Activated naive CD8-positive, alpha-beta T cell treated with anti-CD3 and anti-CD28 coated beads, Interleukin-2, amount 10 ng/mL, durations not matched to agents 7 days and 5 days (primary cell): ENCODE results near the gene FHL2. TPM values are rescaled to one million over a fixed set of nuclear protein-coding genes. Genes with fewer than 3 reads are reported as not detected.

Experiments used
- ATAC-seq: fragments of 150-1000 bp; cut with Tn5 transposase; one replicate; pipeline ENCODE4 v1.10.0; 2021; ENCODE audit warnings: low read depth, moderate library complexity
- POLR2A ChIA-PET: fragments of 350-600 bp; sonication (Branson Sonifier 250); formaldehyde crosslinking; loops from one replicate; lab custom pipeline; 2021; ENCODE audit warnings: antibody characterized with exemption; lab: Charles Lee
- DNase-seq: peaks from one replicate; pipeline ENCODE4 v3.0.0; 2021
- H3K27ac Mint-ChIP-seq: one replicate; pipeline ENCODE4 v1.8.0; 2022; ENCODE audit warnings: mild to moderate bottlenecking, mixed read lengths
- H3K27me3 Mint-ChIP-seq: one replicate; pipeline ENCODE4 v1.8.0; 2022; ENCODE audit warnings: mild to moderate bottlenecking, moderate library complexity, mixed read lengths
- H3K36me3 Mint-ChIP-seq: one replicate; pipeline ENCODE4 v1.8.0; 2021; ENCODE audit warnings: mild to moderate bottlenecking, mixed read lengths
- H3K4me1 Mint-ChIP-seq: one replicate; pipeline ENCODE4 v1.8.0; 2021; ENCODE audit warnings: mixed read lengths
- H3K4me3 Mint-ChIP-seq: one replicate; pipeline ENCODE4 v1.8.0; 2022; ENCODE audit warnings: mild to moderate bottlenecking, moderate library complexity, mixed read lengths
- H3K9me3 Mint-ChIP-seq: one replicate; pipeline ENCODE4 v1.8.0; 2021; ENCODE audit warnings: mixed read lengths
- total RNA-seq, 2 experiments: library from RNA; stranded (reverse); gene quantifications; one replicate each; pipeline ENCODE4 v1.2.3, GENCODE V29; 2021

Gene FHL2
- total RNA-seq, result 1 to 10 TPM in 1 of 2 experiments, under 1 TPM in 1; 0.80 to 1.1 TPM

DNA sequence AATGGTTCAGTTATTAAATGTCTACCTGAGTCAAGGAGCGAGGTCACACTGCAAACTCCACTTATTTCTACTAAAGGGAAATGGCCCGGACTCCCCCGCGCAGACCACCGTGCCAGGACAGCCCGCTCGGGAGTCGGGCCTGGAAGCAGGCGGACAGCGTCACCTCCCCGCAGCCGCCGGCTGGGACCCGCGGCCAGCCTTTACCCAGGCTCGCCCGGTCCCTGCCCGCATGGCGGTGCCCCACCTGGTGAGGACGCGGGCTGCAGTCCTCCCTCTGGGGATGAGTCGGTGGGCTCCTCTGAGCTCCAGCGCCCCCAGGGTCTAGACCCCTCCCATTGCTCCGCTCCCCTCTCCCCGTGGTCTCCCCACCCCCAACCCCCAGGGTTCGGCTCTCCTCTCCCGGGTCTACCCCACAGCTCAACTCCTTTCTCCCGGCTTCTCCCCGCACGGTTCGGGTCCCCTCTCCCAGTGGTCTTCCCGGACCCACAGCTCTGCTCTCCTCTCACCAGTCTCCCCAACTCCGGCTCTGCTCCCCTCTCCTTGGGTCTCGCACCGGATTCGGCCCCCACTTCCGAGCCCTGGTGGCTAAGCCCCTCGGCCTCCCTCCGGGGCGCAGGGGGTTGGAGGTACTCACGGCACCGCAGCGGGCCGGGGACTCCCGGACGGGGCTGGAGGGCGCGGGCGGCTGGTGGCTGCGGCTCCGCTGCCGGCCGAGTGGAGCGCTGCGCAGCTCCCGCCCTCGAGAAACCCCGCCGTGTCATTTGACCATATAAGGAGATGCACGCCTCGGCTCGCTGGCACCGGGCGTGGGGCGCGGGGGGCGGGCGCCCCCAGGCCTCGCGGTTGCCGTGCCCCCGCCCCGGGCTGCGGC is at the start of gene FHL2:
TSS of gene FHL2 (minus strand) at position 716 of the 871 bp plus-strand sequence. CDS start 12,535 bp downstream, outside the sequence.
- POLR2A ChIA-PET, result no interaction called here

DNA sequence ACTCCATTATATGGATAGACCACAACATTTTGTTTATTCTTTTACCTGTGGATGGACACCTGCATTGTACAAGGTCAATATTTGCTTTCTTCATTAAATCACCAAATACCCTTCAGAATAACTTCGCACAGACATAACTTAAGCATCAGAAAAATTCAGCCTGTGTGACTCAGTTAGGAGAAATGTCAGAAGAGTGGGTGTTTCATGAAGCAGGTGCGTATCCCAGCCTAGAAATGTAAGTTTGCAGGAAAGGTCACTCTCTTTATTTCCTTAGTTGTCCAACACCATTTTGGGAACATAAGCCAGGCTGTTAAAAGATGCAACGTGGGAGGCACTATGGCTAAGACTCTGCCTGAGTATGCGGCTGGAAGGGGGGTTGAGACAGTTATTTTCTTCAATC is 48.6 kb upstream of the FHL2 start:
- Mint-ChIP-seq H3K4me1 (no peaks in the 10 kb centered on the region), H3K36me3 (no peaks in the 10 kb centered on the region), H3K27me3 (peaks cover 27% of the 10 kb centered on the region), H3K27ac (no peak overlapping the region), H3K9me3 (no peaks in the 10 kb centered on the region), H3K4me3 (no peak overlapping the region)
- no peak for DNase-seq
- no peak for ATAC-seq
- POLR2A ChIA-PET, result no interaction called here

More for the DNA sequence above, at the start of gene FHL2:
- peak; percentile 98 for ATAC-seq
- Mint-ChIP-seq H3K4me1 (peaks cover 2% of the 10 kb centered on the region), H3K27me3 (peaks cover 39% of the 10 kb centered on the region), H3K4me3 (peak within 1 kb of the TSS; percentile 77), H3K9me3 (no peaks in the 10 kb centered on the region), H3K36me3 (no peaks in the 10 kb centered on the region), H3K27ac (peak within 1 kb of the TSS; percentile 19)
- peak; percentile 79 for DNase-seq

DNA sequence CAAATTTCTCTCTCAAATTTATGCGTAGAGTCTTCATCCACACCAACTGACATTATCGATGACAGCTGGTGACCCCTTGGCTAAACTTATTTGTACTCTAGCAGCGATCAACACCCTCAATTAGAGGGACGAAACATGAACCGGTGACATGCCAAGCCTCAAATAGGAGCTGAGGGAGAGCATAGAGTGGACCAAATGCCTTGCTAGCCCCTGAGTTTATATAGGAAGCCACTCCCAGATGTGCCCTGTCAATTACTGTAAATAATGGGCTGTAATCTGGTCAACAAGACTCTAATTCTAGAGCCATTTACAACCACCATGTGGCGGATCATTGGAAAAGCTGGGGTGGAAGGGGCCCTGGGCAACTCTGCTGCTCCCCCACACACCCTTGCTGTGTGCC is 47.6 kb upstream of the FHL2 start:
- no peak for DNase-seq
- Mint-ChIP-seq H3K27me3 (peaks cover 26% of the 10 kb centered on the region), H3K36me3 (no peaks in the 10 kb centered on the region), H3K4me3 (no peak overlapping the region), H3K27ac (no peak overlapping the region), H3K9me3 (no peaks in the 10 kb centered on the region), H3K4me1 (no peaks in the 10 kb centered on the region)
- POLR2A ChIA-PET, result no interaction called here
- no peak for ATAC-seq

DNA sequence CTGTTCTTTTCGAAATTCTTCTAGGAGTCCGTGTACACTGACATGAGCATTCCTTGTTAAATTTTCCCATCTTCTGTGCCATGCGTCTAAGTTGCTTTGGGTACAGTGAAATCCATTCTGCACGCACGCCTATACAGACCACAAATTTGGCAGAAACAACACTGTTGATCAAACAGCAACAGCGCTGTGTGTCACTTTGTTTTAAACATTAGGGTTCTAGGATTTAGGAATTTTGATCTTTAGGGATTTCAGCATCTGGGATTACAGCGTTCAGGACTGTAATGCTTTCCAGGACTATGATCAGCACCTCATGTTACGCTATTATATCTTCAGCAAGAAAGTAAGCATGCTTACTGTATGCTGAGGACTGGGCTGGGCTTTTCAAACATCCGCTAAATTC is 47.1 kb upstream of the FHL2 start:
- H3K4me1 Mint-ChIP-seq, result no peaks in the 10 kb centered on the region
- H3K4me3 Mint-ChIP-seq, result no peak overlapping the region
- DNase-seq (no peak), ATAC-seq (no peak)
- H3K36me3 Mint-ChIP-seq, result no peaks in the 10 kb centered on the region
- H3K27me3 Mint-ChIP-seq, result peaks cover 29% of the 10 kb centered on the region
- POLR2A ChIA-PET, result no interaction called here
- no peaks in the 10 kb centered on the region for H3K9me3 Mint-ChIP-seq
- no peak overlapping the region for H3K27ac Mint-ChIP-seq

GRCh38 chr2:105445498-105445897 is 46.6 kb upstream of the FHL2 start:
- no peaks in the 10 kb centered on the region for H3K4me1 Mint-ChIP-seq
- ATAC-seq (no peak), DNase-seq (no peak)
- peaks cover 30% of the 10 kb centered on the region for H3K27me3 Mint-ChIP-seq
- no peaks in the 10 kb centered on the region for H3K36me3 Mint-ChIP-seq
- H3K9me3 Mint-ChIP-seq, result no peaks in the 10 kb centered on the region
- H3K27ac Mint-ChIP-seq, result no peak overlapping the region
- H3K4me3 Mint-ChIP-seq, result no peak overlapping the region
- POLR2A ChIA-PET, result no interaction called here

GRCh38 chr2:105443617-105444598 is 45.1 kb upstream of the FHL2 start:
- Mint-ChIP-seq H3K9me3 (no peaks in the 10 kb centered on the region), H3K27ac (no peak overlapping the region), H3K36me3 (no peaks in the 10 kb centered on the region), H3K27me3 (peaks cover 24% of the 10 kb centered on the region), H3K4me1 (no peaks in the 10 kb centered on the region), H3K4me3 (no peak overlapping the region)
- ATAC-seq (no peak), DNase-seq (no peak)
- POLR2A ChIA-PET, result no interaction called here

GRCh38 chr2:105442721-105443120 is 43.9 kb upstream of the FHL2 start:
- ATAC-seq (no peak), DNase-seq (no peak)
- H3K27me3 Mint-ChIP-seq, result peaks cover 22% of the 10 kb centered on the region
- H3K36me3 Mint-ChIP-seq, result no peaks in the 10 kb centered on the region
- H3K4me1 Mint-ChIP-seq, result no peaks in the 10 kb centered on the region
- no peak overlapping the region for H3K27ac Mint-ChIP-seq
- H3K9me3 Mint-ChIP-seq, result no peaks in the 10 kb centered on the region
- no peak overlapping the region for H3K4me3 Mint-ChIP-seq
- POLR2A ChIA-PET, result no interaction called here

- Mint-ChIP-seq H3K4me3 (no peak overlapping the region), H3K36me3 (no peaks in the 10 kb centered on the region), H3K9me3 (no peaks in the 10 kb centered on the region), H3K27me3 (peaks cover 16% of the 10 kb centered on the region), H3K27ac (no peak overlapping the region), H3K4me1 (no peaks in the 10 kb centered on the region)
- POLR2A ChIA-PET, result no interaction called here
- ATAC-seq (no peak), DNase-seq (no peak)
Observed at GRCh38 chr2:105442056-105442455, 43.2 kb upstream of the FHL2 start.

- no peaks in the 10 kb centered on the region for H3K9me3 Mint-ChIP-seq
- H3K4me3 Mint-ChIP-seq, result no peak overlapping the region
- H3K36me3 Mint-ChIP-seq, result no peaks in the 10 kb centered on the region
- H3K27me3 Mint-ChIP-seq, result peaks cover 20% of the 10 kb centered on the region
- POLR2A ChIA-PET, result no interaction called here
- ATAC-seq (no peak), DNase-seq (no peak)
- H3K4me1 Mint-ChIP-seq, result no peaks in the 10 kb centered on the region
- H3K27ac Mint-ChIP-seq, result no peak overlapping the region
Observed at GRCh38 chr2:105439141-105439540, 40.3 kb upstream of the FHL2 start.

DNA sequence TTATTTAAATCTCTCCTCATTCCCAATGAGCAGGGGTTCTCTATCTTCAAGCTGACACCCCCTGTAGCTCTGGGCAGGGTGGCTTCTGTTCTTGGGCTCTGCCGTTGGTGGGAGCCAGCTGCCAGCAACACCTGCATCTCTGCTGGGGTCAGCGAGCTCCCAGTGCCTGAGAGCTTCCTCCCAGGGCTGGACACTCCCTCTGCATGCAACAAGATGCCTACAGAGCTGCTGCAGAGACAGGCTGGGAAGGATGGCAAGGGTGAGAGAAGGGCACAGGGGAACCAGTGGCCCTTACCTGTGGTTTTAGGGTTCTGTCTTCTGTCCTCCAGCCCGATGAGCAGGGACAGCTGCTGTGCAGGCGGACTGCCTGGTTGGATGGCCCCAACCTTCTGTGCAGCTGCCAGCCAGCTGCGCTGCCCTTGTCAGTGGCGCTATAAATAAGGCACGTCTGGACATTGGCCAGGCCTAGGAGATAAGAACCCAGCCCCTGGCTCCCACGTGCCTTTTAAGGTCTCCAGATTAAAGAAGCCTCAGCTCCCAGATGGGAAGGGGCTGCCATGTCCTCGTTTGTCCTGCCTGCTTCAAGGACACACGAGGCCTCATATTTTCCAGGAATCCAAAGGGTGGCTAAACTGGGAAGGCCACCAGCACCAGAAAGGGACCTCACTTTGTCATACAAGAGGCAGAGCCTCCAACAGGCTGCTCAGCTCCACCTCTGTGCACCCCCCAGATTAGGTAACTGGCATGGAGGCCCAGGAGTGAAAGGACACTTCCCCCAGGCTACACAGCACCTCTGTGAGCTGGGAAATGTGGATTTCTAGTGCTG is 39.5 kb upstream of the FHL2 start:
- no peak for DNase-seq
- Mint-ChIP-seq H3K9me3 (no peaks in the 10 kb centered on the region), H3K36me3 (no peaks in the 10 kb centered on the region), H3K27me3 (peaks cover 23% of the 10 kb centered on the region), H3K27ac (no peak overlapping the region), H3K4me1 (no peaks in the 10 kb centered on the region), H3K4me3 (no peak overlapping the region)
- ATAC-seq, result no peak
- POLR2A ChIA-PET, result no interaction called here

DNA sequence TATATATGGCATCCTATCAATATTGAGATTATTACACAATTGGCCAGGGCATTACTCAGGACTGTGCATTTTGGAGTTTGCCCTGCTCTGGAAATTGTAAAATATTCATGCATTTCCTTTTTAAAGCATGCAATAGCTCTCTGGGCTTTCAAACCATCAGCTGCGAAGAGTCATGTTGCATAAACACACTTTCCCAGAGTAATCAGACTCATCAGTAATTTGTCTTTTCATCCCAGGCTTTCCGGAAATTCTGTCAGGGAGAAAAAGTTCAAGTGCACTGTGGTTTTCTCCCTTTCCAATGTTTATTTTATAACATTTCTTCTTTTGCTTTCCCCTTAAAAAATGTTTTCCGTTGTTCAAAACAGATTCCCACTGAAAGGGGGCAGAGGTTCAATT is 38.9 kb upstream of the FHL2 start:
- ATAC-seq (no peak), DNase-seq (no peak)
- H3K27me3 Mint-ChIP-seq, result peaks cover 23% of the 10 kb centered on the region
- no peak overlapping the region for H3K4me3 Mint-ChIP-seq
- H3K36me3 Mint-ChIP-seq, result no peaks in the 10 kb centered on the region
- no peaks in the 10 kb centered on the region for H3K4me1 Mint-ChIP-seq
- POLR2A ChIA-PET, result no interaction called here
- no peaks in the 10 kb centered on the region for H3K9me3 Mint-ChIP-seq
- H3K27ac Mint-ChIP-seq, result no peak overlapping the region

- POLR2A ChIA-PET, result no interaction called here
- no peaks in the 10 kb centered on the region for H3K36me3 Mint-ChIP-seq
- H3K4me3 Mint-ChIP-seq, result no peak overlapping the region
- H3K4me1 Mint-ChIP-seq, result peaks cover 2% of the 10 kb centered on the region
- ATAC-seq (no peak), DNase-seq (no peak)
- H3K27me3 Mint-ChIP-seq, result peaks cover 24% of the 10 kb centered on the region
- no peak overlapping the region for H3K27ac Mint-ChIP-seq
- H3K9me3 Mint-ChIP-seq, result no peaks in the 10 kb centered on the region
Observed at GRCh38 chr2:105432749-105433148, 33.9 kb upstream of the FHL2 start.

DNA sequence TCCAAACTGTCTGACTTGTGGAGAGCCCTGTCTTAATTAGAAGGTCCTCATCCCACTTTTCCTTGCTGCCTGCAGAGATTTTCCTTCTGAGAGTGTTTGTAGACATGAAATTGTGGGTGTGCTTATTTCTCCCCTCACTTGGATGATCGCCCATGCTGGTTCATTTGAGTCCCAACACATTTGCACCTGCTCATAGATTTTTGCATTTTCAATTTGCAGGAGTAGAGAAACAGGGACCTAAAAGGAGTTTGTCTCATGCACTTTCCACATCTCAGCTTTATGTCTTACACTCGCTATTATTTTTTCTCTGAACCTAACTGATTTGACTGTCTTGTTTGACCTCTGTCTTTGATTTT is 33.2 kb upstream of the FHL2 start:
- no peak overlapping the region for H3K27ac Mint-ChIP-seq
- no peaks in the 10 kb centered on the region for H3K9me3 Mint-ChIP-seq
- ATAC-seq (no peak), DNase-seq (no peak)
- peaks cover 24% of the 10 kb centered on the region for H3K27me3 Mint-ChIP-seq
- H3K36me3 Mint-ChIP-seq, result no peaks in the 10 kb centered on the region
- no peak overlapping the region for H3K4me3 Mint-ChIP-seq
- H3K4me1 Mint-ChIP-seq, result peaks cover 7% of the 10 kb centered on the region
- POLR2A ChIA-PET, result no interaction called here
